ENCODE data around the gene CDK5. TPM values are rescaled to one million over a fixed set of nuclear protein-coding genes. Genes with fewer than 3 reads are reported as not detected.

Gene CDK5
- total and polyA plus RNA-seq, 9 of the 15 experiments (the other 6 are each of a cell fraction or from before 2014, with no cell fraction given) = 3.2 to 38.0 (median 27.5) TPM

DNA sequence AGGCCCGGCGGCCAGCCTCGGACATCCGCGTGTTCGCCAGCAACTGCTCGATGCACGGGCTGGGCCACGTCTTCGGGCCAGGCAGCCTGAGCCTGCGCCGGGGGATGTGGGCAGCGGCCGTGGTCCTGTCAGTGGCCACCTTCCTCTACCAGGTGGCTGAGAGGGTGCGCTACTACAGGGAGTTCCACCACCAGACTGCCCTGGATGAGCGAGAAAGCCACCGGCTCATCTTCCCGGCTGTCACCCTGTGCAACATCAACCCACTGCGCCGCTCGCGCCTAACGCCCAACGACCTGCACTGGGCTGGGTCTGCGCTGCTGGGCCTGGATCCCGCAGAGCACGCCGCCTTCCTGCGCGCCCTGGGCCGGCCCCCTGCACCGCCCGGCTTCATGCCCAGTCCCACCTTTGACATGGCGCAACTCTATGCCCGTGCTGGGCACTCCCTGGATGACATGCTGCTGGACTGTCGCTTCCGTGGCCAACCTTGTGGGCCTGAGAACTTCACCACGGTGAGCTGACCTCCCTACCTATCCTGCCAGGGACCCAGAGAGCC, 8.7 kb downstream of the CDK5 start:
- H4K20me1 ChIP-seq (replicated peaks; ENCODE audit: control insufficient read depth, insufficient read depth, low read length) = no peaks in the 10 kb centered on the region; the same call in 1 of the 2 replicates
- no TSS peak for BruUV-seq (replicated peaks)
- ChIA-PET CTCF (ENCODE audit: low intra/inter-chr PET ratio) (no interaction called here), POLR2A (interaction anchor here (0.7 to 3.1 kb wide), 3 partner anchors 10 to 45 kb away, joined by 4 to 23 read pairs (median 4); no protein-coding TSS in a partner anchor)
- H3K36me3 ChIP-seq (ENCODE audit: control insufficient read depth, insufficient read depth, low read length) = peaks cover 16% of the 10 kb centered on the region
- H3K9me1 ChIP-seq (ENCODE audit: control insufficient read depth, insufficient read depth, low read length) = no peaks in the 10 kb centered on the region
- no peak overlapping the region for H3K4me3 ChIP-seq
- intact Hi-C loops (cut with micrococcal nuclease) = no loop called here
- H3K27ac ChIP-seq (ENCODE audit: extremely low read depth, low read depth, low read length) = no peak overlapping the region
- no peaks in the 10 kb centered on the region for H3K9me3 ChIP-seq (replicated peaks; ENCODE audit: control insufficient read depth, insufficient read depth, low read depth, low read length)
- 74% methylated on average over 38 of the region's 38 CpGs for WGBS (ENCODE audit: insufficient coverage, low coverage, missing lambda C conversion rate)
- H3K9ac ChIP-seq (ENCODE audit: insufficient read depth in 1 of 2, low read depth in 2 of 2, low read length in 2 of 2) = peak overlapping the region in 1 of 2 experiments; percentile 65; a peak in 2 of 4 replicates
- FAIRE-seq = no peak
- H3K4me1 ChIP-seq (replicated peaks in 1 of 2; ENCODE audit: control insufficient read depth in 2 of 2, insufficient read depth in 2 of 2, low read length in 2 of 2) = peaks cover 7 to 63% of the 10 kb centered on the region in 2 experiments; a peak in 3 of 5 replicates
- ATAC-seq = no peak
- no peak overlapping the region for H3K4me2 ChIP-seq (ENCODE audit: insufficient read depth, low read length)
- no peaks in the 10 kb centered on the region for H3K27me3 ChIP-seq (ENCODE audit: control insufficient read depth in 2 of 2, insufficient read depth in 2 of 2, low read length in 2 of 2)
- in situ Hi-C loops (cut with MboI) = no loop called here
- DNase-seq (ENCODE audit: extremely low read depth in 1 of 4, low spot score in 3 of 4) = peak in 2 of 4 experiments; percentile 16 to 29
- no peaks in the 10 kb centered on the region for H3K79me2 ChIP-seq (ENCODE audit: control insufficient read depth, insufficient read depth, low read length)
- H2AFZ ChIP-seq (ENCODE audit: low read depth, low read length) = no peak overlapping the region
- TF ChIP-seq EZH2 (IDR thresholded peaks at IDR 0.05; ENCODE audit: borderline replicate concordance, low read depth, low read length) = no peak
- TF ChIP-seq, protein P1, sequence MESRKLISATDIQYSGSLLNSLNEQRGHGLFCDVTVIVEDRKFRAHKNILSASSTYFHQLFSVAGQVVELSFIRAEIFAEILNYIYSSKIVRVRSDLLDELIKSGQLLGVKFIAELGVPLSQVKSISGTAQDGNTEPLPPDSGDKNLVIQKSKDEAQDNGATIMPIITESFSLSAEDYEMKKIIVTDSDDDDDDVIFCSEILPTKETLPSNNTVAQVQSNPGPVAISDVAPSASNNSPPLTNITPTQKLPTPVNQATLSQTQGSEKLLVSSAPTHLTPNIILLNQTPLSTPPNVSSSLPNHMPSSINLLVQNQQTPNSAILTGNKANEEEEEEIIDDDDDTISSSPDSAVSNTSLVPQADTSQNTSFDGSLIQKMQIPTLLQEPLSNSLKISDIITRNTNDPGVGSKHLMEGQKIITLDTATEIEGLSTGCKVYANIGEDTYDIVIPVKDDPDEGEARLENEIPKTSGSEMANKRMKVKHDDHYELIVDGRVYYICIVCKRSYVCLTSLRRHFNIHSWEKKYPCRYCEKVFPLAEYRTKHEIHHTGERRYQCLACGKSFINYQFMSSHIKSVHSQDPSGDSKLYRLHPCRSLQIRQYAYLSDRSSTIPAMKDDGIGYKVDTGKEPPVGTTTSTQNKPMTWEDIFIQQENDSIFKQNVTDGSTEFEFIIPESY (CRISPR knock-in tag; IDR thresholded peaks at IDR 0.05) = peak; percentile 97
- TF ChIP-seq ZNF445 (CRISPR knock-in tag; IDR thresholded peaks at IDR 0.05; ENCODE audit: low read depth) = no peak
- TF ChIP-seq, protein P2, sequence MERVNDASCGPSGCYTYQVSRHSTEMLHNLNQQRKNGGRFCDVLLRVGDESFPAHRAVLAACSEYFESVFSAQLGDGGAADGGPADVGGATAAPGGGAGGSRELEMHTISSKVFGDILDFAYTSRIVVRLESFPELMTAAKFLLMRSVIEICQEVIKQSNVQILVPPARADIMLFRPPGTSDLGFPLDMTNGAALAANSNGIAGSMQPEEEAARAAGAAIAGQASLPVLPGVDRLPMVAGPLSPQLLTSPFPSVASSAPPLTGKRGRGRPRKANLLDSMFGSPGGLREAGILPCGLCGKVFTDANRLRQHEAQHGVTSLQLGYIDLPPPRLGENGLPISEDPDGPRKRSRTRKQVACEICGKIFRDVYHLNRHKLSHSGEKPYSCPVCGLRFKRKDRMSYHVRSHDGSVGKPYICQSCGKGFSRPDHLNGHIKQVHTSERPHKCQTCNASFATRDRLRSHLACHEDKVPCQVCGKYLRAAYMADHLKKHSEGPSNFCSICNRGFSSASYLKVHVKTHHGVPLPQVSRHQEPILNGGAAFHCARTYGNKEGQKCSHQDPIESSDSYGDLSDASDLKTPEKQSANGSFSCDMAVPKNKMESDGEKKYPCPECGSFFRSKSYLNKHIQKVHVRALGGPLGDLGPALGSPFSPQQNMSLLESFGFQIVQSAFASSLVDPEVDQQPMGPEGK (CRISPR knock-in tag; IDR thresholded peaks at IDR 0.05; ENCODE audit: borderline replicate concordance) = no peak
- TF ChIP-seq POLR2G (IDR thresholded peaks at IDR 0.05; ENCODE audit: low read depth, low read length) = peak; percentile 60
- no peak for TF ChIP-seq STAT5B (CRISPR knock-in tag; IDR thresholded peaks at IDR 0.05)
- TF ChIP-seq BHLHE40 (IDR thresholded peaks at IDR 0.05; ENCODE audit: low read length) = no peak
- TF ChIP-seq BMI1 (IDR thresholded peaks at IDR 0.05; ENCODE audit: low read length) = no peak
- TF ChIP-seq, protein P3, sequence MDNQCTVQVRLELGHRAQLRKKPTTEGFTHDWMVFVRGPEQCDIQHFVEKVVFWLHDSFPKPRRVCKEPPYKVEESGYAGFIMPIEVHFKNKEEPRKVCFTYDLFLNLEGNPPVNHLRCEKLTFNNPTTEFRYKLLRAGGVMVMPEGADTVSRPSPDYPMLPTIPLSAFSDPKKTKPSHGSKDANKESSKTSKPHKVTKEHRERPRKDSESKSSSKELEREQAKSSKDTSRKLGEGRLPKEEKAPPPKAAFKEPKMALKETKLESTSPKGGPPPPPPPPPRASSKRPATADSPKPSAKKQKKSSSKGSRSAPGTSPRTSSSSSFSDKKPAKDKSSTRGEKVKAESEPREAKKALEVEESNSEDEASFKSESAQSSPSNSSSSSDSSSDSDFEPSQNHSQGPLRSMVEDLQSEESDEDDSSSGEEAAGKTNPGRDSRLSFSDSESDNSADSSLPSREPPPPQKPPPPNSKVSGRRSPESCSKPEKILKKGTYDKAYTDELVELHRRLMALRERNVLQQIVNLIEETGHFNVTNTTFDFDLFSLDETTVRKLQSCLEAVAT (IDR thresholded peaks at IDR 0.05) = no peak
- TF ChIP-seq, protein P4, sequence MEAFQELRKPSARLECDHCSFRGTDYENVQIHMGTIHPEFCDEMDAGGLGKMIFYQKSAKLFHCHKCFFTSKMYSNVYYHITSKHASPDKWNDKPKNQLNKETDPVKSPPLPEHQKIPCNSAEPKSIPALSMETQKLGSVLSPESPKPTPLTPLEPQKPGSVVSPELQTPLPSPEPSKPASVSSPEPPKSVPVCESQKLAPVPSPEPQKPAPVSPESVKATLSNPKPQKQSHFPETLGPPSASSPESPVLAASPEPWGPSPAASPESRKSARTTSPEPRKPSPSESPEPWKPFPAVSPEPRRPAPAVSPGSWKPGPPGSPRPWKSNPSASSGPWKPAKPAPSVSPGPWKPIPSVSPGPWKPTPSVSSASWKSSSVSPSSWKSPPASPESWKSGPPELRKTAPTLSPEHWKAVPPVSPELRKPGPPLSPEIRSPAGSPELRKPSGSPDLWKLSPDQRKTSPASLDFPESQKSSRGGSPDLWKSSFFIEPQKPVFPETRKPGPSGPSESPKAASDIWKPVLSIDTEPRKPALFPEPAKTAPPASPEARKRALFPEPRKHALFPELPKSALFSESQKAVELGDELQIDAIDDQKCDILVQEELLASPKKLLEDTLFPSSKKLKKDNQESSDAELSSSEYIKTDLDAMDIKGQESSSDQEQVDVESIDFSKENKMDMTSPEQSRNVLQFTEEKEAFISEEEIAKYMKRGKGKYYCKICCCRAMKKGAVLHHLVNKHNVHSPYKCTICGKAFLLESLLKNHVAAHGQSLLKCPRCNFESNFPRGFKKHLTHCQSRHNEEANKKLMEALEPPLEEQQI (IDR thresholded peaks at IDR 0.05) = no peak
- no peak for TF ChIP-seq MEF2A (IDR thresholded peaks at IDR 0.05; ENCODE audit: control insufficient read depth, low read depth, low read length)
- TF ChIP-seq LCOR (CRISPR knock-in tag; IDR thresholded peaks at IDR 0.05) = no peak
- TF ChIP-seq SIRT6 (IDR thresholded peaks at IDR 0.05; ENCODE audit: low read depth, low read length) = no peak
- no peak for TF ChIP-seq ZNF584 (CRISPR knock-in tag; IDR thresholded peaks at IDR 0.05; ENCODE audit: low read depth)

Measured in K562 (cell line).